HG03064 (cell line): Measurements from ENCODE around the gene GAK.
"Not testable (repeated sequence)": the region's sequence is repeated elsewhere in the genome, so short reads cannot be mapped to it uniquely, and the experiment has no call there.

ENCODE experiments used
- ATAC-seq: cut with Tn5 transposase; IDR thresholded peaks from one replicate; pipeline ENCODE4 v1.9.1; 2021; ENCODE audit warnings: low read depth; ENCODE audit not compliant: unreplicated experiment

Gene GAK

DNA sequence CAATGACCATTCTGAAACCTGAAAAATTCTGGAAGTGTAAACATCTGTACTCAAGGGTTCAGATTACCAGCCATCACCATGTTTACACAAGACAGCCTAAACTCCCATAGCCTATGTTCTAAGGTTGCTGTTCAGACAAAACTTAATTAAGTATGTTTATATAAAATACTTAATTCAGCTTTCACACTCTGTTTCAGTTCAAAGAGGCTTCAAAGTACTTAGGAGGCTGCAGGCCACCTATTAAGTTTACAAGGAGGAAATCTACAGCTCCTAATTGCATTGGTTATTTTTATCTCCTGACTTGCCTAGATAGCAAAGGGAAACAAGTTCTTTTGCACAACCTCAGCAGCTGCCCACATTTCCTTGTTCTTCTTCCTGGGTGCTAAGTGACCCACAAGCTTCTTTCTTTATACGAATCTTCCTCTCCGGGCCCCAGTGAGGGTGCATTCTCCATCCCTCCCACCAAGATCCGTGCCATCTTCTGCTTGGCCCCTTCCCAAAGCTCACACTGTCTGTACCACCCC, 2.0 kb downstream of the GAK start:
- no peak for ATAC-seq

DNA sequence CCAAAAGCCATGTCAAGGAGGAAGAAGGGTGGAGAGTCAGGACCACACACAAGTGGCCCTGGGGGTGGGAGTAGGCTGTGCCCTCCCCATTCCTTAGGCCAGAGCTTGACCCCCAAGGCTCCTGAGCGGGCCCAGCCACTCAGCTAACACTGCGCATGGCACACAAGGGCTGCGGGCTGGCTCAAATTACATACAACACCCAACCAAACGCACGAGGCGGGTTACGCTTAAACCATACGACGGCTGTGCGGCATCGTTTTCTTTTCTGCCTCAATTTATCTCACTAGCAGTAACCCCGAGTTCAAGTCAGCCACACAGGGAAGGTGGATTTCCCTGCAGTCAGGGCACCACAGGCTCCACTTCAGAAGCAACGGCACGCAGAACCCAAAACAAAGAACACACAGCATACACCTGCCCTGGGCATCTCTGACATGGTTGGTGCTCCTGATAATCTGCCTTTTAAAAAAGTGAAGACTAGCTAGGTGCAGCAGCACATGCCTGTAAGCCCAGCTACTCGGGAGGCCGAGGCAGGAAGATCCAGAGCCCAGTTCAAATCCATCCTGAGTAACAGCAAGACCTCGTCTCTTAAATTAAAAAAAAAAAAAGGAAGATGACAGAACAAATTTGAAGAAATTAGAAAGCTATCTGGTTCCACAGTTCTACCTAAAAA, 2.9 kb downstream of the GAK start:
- ATAC-seq, result no peak

DNA sequence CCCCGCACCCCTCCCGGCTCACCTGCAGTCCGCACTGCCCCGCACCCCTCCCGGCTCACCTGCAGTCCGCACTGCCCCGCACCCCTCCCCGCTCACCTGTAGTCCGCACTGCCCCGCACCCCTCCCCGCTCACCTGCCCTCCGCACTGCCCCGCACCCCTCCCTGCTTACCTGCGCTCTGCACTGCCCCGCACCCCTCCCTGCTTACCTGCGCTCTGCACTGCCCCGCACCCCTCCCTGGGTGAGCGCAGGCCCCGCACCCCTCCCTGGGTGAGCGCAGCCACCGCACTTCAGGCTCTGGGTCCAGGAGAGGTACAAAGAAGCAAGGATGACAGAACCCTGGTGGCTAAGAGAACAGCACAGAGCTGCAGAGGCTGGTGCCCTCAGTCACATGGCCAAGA, 4.5 kb downstream of the GAK start:
- ATAC-seq, result not testable (repeated sequence)

DNA sequence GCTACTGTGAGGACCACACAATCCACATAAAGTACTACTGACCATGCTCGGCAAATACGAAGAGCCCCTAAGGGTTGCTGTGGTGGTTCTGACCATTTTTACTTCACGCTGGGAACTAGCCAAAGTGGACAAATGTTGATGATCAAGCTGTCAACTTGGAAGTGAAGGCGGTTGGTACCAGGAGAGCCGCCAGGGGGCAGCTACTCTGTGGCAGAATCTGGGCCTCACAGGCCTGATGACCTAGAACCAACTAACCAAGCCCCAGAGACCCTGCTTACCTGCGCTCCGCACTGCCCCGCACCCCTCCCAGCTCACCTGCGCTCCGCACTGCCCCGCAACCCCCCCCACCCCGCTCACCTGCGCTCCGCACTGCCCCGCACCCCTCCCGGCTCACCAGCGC, 5.6 kb downstream of the GAK start:
- no peak for ATAC-seq

DNA sequence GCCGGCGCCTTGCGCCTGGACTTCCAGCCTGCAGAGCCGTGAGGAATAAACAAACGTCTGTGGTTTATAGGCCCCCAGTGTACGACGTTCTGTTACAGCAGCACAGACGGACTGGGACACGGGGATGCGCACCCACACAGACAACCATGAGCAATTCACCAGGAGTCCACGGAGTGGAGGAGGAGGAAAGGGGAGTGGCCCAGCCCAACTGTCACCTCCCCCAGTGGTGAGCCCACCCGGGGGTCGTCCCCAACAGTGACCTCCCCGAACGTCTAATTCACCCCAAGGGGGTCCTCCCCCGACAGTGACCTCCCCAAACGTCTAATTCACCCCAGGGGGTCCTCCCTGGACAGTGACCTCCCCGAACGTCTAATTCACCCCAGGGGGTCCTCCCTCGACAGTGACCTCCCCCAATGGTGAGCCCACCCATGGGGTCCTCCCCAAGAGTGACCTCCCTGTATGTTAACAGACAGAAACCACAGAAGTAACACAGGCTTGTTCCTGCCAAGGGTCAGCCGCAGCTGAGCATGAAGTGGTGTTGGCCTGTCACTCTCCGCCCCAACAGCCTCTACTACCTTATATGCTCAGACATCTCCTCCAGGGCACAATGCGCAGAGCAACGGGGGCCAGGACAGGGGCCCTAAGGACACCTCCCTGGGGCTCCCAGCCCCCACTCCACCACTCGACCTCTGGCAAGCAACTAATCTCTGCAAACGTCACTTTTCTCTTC, 6.2 kb downstream of the GAK start:
- no peak for ATAC-seq

DNA sequence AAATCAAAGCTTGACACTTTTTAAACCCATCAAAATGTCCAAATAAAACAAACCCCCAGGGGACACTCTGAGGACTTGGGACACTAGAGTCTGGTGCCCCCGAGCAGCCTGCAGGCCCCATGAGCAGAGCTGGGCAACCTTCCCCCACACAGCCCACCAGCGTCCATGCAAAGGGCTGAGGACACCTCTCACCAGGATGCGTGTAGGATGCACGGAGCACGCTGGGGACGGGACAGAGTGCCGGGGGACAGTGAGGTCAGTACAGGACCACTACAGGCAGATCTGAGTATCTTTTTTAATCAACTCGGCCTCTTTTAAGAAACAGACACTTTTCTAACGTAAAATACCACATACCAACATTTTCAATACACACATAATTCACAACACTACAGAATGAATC, 6.9 kb downstream of the GAK start:
- no peak for ATAC-seq

DNA sequence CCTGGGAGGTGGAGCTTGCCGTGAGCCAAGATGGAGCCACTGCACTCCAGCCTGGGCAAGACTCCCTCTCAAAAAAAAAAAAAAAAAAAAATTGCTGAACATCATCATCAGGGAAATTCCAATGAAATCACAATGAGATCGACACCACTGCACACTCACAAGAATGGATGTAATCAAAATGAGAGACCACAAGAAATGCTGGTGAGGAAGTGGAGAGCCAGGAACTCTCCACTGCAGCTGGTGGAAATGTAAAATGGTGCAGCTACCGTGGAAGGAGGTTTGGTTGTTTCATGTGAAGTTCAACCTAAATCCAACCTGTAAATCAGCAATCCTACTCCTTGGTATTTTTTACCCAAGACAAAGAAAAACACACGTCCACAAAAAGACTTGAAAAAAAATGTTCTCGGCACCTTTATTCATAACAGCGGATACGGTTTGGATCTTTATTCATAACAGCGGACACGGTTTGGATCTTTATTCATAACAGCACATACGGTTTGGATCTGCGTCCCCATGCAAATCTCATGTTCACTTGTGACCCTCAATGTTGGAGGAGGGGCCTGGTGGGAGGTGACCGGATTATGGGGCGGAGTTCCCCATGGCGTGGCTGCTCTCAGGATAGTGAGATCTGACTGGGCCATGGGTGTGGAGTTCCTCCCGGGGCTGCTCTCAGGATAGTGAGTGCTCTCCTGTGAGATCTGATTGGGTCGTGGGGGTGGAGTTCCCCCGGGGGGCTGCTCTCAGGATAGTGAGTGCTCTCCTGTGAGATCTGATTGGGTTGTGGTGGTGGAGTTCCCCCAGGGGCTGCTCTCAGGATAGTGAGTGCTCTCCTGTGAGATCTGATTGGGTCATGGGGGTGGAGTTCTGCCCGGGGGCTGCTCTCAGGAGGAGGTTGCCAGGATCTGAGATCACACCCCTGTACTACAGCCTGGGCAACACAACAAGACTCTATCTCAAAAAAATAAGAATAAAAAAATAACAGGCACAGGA, 7.7 kb downstream of the GAK start:
- no peak for ATAC-seq

DNA sequence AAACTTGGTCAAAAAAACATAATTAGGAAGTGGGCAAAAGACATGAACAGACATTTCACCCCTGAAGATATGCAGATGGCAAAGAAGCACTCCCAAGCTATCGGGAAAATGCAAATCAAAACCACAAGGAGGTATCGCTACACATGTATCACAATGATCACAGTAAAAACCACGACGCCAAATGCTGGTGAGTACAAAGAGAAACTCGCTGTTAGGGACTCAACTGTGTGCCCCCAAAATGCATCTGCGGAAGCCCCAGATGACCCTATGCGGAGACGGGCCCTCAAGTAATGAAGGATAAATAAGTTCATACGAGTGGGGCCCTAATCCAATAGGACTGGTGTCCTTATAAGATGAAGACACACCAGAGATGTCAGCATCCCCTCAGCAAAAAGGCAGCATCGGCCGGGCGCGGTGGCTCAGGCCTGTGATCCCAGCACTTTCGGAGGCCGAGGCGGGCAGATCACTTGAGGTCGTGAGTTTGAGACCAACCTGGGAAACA, 10.2 kb downstream of the GAK start:
- no peak for ATAC-seq

DNA sequence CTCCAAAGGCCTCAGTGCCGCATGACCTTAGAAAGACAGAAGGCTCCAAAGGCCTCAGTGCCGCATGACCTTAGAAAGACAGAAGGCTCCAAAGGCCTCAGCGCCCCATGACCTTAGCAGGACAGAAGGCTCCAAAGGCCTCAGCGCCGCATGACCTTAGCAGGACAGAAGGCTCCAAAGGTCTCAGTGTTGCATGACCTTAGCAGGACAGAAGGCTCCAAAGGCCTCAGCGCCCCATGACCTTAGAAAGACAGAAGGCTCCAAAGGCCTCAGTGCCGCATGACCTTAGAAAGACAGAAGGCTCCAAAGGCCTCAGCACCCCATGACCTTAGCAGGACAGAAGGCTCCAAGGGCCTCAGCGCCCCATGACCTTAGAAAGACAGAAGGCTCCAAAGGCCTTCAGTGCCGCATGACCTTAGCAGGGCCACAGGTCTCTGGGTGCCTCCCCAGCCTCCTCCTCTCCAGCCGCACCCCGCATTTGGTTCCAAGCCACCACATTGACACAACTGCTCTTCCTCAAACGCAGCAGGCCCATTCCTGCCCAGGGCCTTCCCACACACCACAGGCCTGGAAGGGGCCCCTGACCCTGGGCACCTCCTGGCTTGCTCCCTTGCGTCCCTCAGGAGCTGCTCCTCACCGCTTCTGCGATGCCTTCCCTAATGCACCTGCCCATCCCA, 13.0 kb downstream of the GAK start:
- ATAC-seq, result not testable (repeated sequence)

DNA sequence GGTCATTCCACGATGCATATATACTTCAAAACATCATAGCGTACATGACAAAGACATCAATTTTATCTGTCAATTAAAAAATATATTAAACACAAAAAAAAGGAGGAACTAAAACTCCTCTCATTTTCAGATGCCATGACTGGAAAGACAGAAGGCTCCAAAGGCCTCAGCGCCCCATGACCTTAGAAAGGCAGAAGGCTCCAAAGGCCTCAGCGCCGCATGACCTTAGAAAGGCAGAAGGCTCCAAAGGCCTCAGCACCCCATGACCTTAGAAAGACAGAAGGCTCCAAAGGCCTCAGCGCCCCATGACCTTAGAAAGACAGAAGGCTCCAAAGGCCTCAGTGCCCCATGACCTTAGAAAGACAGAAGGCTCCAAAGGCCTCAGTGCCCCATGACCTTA, 13.5 kb downstream of the GAK start:
- ATAC-seq, result not testable (repeated sequence)

DNA sequence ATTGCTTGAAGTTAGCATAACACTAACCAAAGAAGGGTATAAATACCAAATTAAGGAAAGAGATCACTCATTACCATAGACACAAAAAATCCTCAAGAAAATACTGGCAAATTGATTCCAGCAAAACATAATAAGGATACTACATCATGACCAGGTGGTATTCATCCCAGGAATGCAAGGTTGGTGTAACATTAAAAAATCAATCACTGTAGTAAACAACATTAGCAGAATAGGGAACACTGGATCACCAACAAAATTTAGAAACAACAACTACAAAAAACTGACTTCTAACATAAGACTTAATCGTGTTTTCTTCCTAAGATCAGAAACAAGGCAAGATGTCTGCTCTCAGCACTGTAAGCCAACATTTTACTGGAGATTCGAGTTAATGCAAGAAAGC, 14.1 kb downstream of the GAK start:
- ATAC-seq, result no peak

DNA sequence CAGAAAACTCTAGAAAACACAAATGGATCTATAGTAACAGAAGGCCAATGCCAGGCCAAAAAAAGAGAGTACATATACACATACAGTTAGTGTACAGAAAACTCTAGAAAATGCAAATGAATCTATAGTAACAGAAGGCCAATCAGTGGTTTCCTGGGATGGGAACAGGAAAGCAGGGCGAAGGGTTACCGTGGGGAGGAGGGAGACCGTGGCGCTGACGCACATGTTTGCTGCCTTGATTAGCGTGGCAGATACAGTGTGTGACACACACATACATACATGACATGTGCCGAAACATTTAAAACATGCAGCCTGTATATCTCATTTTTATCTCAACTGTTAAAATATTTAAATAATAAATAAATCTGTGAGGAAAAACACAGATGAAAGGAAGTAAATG, 14.7 kb downstream of the GAK start:
- no peak for ATAC-seq

DNA sequence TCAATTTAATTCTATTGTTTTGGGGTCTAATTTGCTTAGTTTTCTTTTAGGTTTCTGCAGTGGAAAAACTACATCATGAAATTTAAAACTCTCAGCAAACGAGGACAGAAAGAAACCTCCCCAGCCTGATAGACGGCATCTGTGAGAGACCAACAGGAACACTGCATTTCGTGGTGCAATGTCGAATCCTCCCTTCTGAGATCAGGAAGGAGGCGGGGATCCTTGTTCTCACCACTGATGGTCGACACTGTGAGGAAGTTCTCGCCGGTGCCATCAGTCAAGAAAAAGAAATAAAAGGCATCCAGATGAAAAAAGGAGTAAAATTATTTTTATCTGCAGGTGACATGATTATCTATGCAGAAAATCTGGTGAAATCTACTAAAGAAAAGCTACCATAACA, 16.5 kb downstream of the GAK start:
- no peak for ATAC-seq

DNA sequence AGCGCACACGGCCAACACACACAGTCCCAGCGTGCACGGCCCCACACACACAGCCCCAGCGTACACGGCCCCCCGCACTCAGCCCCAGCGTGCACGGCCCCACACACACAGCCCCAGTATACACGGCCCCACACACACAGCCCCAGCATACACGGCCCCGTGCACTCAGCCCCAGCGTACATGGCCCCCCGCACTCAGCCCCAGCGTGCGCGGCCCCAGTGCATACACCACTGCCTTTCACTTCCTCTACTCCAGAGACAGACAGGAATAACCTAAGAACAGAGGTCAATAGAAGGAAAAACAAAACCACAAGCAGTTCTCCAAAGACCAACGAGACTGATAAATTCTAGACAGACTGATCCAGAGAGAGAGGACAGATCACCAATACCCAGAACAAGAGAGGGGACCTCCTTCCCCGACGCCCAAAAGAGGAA, 17.1 kb downstream of the GAK start:
- no peak for ATAC-seq

DNA sequence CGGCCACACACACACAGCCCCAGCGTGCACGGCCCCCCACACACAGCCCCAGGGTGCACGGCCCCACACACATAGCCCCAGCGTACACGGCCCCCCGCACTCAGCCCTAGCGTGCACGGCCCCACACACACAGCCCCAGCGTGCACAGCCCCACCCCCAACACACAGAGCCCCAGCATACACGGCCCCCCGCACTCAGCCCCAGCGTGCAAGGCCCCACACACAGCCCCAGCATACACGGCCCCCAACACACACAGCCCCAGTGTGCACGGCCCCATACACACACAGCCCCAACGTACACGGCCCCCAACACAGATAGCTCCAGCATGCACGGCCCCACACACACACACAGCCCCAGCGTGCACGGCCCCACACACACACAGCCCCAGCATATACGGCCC, 17.6 kb downstream of the GAK start:
- ATAC-seq, result no peak

DNA sequence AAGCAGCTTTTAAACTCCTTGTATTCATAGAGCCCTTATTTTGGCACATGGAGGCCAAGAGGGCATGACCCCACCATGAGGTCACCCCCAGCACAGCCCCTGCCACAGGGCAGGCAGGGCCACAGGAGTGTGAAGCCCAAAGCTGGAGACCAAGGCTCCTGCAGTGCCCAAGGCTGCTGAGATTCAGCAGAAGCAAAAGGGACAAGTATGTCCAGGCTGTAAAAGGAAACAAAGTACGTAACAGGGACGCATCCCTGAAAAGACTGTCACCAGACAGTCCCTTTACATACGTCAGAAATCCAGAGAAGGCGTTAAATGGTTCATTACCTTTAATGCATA, 18.9 kb downstream of the GAK start:
- no peak for ATAC-seq

DNA sequence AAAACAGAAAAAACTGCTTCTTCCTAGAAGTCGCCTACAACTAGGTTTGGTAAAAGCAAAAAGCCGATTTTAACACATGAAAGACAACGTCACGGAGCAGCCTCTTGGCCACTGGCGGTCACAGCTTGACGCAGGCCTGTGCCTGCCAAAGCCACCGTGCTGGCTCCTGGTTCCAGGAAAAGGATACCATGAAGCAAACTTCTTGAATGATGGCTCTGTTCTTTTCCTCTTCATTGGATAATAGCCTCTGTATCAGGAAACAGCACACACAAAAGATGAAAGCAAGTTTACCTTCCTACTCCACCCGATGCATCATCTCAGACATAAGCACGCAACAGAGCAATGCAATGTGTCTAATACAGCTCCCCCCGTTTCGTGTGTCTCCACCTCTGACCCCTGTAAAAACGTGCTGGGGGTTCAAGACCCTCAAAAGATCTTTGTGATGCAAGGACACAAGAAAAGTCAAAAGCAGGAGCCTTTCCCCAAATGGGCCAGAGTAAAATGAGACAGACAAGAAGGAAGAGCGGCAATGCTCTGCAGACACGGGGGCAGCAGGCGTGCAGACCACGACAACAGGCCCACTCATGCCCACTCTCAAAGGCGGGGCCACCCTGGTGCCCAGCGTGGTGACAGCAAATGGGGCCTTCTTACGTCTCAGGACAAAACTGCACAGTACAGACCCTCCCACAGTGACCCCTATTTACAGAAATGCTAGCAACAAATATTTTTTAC, 19.4 kb downstream of the GAK start:
- no peak for ATAC-seq

DNA sequence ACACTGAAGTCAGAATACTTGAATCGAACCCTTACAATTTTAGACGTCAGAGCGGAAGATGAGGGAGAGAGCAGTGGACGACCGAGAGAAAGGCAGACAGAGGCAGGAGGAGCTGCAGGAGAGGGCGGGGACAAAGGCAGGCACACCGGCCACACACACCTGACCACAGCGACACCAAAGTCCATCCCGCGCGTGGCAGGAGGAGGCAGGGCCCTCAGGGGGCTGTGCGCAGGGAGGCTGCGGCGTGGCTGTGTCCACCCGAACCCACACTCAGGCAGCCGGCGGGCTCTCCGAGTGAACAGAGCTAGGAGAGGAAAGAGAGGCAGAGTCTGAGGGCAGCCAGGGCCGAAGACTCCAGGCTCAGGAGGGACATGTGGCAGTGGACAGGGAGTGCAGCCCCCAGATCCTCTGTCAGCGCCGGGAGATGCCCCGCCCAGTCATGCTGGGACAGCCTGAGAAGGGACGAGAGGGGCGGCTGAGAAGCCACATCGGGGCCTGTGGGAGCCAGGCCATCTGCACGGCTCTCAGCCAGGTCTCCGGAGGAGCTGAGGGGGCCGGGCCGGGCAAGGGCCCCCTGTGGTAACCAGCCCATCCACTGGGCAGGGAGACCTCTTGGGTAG, 20.1 kb downstream of the GAK start:
- no peak for ATAC-seq

DNA sequence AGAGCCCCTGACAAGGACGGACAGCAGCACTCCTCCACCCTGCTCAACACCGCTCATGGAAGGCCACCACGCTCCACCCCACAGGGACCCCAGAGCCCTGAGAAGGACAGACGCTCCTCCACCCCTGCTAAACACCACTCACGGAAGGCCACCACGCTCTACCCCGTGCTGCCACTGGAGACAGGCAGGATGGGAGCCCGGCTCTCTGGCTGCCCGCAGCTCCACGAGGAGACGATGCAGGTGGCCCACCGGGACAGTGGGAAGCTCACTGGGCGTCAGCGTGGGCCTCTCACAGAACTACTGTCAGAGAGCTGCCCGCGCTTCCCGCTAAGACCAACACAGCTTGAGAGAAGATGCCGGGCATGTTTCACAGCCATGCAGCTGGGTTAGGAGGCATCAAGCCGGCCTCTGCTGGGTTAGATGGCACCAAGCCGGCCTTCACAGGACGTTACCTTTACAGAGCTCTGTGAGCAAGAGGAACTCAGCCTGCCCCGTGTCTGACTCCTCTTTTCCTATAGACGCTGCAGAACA, 20.8 kb downstream of the GAK start:
- no peak for ATAC-seq
